ENCODE measurements around the gene UBE2N.

DNA sequence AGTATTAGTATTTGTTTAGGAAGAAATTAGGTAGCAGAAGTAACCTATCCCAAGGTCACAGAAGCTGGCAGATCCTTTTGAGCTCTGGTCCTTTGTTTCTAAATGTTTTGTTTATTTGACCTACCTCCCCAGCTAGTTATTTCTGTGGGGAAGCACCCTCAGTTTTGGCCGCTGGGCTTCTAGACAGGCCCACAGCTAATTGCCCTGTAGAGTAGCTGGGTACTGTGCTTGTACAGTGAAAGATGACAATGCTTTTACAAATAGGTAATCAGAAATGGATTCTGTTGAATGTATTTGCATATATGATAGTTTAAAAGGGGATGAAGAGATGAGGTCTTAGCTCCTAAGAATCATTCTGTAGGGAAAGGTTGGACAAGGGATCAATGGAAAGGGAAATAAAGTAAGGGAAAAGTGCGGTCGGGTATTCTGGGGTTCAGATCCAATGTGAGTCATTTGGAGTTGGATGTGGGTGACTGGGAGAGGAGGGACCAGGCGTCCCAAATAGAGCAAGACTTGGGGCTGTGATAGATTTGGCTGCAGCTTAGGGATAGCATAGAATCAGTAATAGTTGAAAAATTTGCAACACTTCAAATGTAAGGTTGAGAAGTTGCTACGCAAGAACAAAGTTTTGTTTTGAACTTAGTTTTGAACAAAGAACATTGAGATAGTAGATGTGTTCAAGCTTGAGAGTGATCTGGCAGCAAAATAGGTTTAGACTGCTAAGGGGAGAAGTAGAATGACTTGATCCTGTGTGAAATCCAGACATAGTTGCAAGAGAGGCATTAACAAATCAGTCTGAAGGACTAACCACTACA, 60.4 kb downstream of the UBE2N start:
- TF ChIP-seq, protein P1, sequence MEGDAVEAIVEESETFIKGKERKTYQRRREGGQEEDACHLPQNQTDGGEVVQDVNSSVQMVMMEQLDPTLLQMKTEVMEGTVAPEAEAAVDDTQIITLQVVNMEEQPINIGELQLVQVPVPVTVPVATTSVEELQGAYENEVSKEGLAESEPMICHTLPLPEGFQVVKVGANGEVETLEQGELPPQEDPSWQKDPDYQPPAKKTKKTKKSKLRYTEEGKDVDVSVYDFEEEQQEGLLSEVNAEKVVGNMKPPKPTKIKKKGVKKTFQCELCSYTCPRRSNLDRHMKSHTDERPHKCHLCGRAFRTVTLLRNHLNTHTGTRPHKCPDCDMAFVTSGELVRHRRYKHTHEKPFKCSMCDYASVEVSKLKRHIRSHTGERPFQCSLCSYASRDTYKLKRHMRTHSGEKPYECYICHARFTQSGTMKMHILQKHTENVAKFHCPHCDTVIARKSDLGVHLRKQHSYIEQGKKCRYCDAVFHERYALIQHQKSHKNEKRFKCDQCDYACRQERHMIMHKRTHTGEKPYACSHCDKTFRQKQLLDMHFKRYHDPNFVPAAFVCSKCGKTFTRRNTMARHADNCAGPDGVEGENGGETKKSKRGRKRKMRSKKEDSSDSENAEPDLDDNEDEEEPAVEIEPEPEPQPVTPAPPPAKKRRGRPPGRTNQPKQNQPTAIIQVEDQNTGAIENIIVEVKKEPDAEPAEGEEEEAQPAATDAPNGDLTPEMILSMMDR (IDR thresholded peaks at IDR 0.05), result no peak
- TF ChIP-seq POLR2A (IDR thresholded peaks at IDR 0.05), result no peak
